ENCODE measurements around the gene CAPN6.

CAPN6 gene

GRCh38 chrX:111270339-111270738 lies at the start of gene CAPN6:
CAPN6 (minus strand) TSS chrX:111270483; CDS start chrX:111263936, 6,547 bp downstream.
- no peak within 1 kb of the TSS for H3K4me3 ChIP-seq (ENCODE audit: low read length)
- no peak for TF ChIP-seq ZNF274 (IDR thresholded peaks at IDR 0.05; ENCODE audit: low read depth, low read length)

GRCh38 chrX:111319451-111319850 lies 49.2 kb upstream of the CAPN6 start:
- no peak overlapping the region for H3K4me3 ChIP-seq (ENCODE audit: low read length)
- TF ChIP-seq ZNF274 (IDR thresholded peaks at IDR 0.05; ENCODE audit: low read depth, low read length), result no peak

GRCh38 chrX:111318901-111319300 lies 48.6 kb upstream of the CAPN6 start:
- H3K4me3 ChIP-seq (ENCODE audit: low read length), result no peak overlapping the region
- no peak for TF ChIP-seq ZNF274 (IDR thresholded peaks at IDR 0.05; ENCODE audit: low read depth, low read length)

- H3K4me3 ChIP-seq (ENCODE audit: low read length), result no peak overlapping the region
- TF ChIP-seq ZNF274 (IDR thresholded peaks at IDR 0.05; ENCODE audit: low read depth, low read length), result no peak
These were observed 38.8 kb upstream of the CAPN6 start for GRCh38 chrX:111309083-111309482.

- H3K4me3 ChIP-seq (ENCODE audit: low read length), result no peak overlapping the region
- no peak for TF ChIP-seq ZNF274 (IDR thresholded peaks at IDR 0.05; ENCODE audit: low read depth, low read length)
These were observed 37.8 kb upstream of the CAPN6 start for GRCh38 chrX:111308039-111308438.

GRCh38 chrX:111302284-111302683 lies 32.0 kb upstream of the CAPN6 start:
- TF ChIP-seq ZNF274 (IDR thresholded peaks at IDR 0.05; ENCODE audit: low read depth, low read length), result no peak
- H3K4me3 ChIP-seq (ENCODE audit: low read length), result no peak overlapping the region

- TF ChIP-seq ZNF274 (IDR thresholded peaks at IDR 0.05; ENCODE audit: low read depth, low read length), result no peak
- no peak overlapping the region for H3K4me3 ChIP-seq (ENCODE audit: low read length)
These were observed 18.6 kb upstream of the CAPN6 start for GRCh38 chrX:111288841-111289240.

GRCh38 chrX:111284631-111285293 lies 14.5 kb upstream of the CAPN6 start:
- no peak for TF ChIP-seq ZNF274 (IDR thresholded peaks at IDR 0.05; ENCODE audit: low read depth, low read length)
- no peak overlapping the region for H3K4me3 ChIP-seq (ENCODE audit: low read length)

GRCh38 chrX:111283446-111283845 lies 13.2 kb upstream of the CAPN6 start:
- no peak for TF ChIP-seq ZNF274 (IDR thresholded peaks at IDR 0.05; ENCODE audit: low read depth, low read length)
- H3K4me3 ChIP-seq (ENCODE audit: low read length), result no peak overlapping the region

GRCh38 chrX:111282991-111283390 lies 12.7 kb upstream of the CAPN6 start:
- no peak overlapping the region for H3K4me3 ChIP-seq (ENCODE audit: low read length)
- no peak for TF ChIP-seq ZNF274 (IDR thresholded peaks at IDR 0.05; ENCODE audit: low read depth, low read length)

- no peak overlapping the region for H3K4me3 ChIP-seq (ENCODE audit: low read length)
- no peak for TF ChIP-seq ZNF274 (IDR thresholded peaks at IDR 0.05; ENCODE audit: low read depth, low read length)
These were observed 11.9 kb upstream of the CAPN6 start for GRCh38 chrX:111282139-111282538.

- H3K4me3 ChIP-seq (ENCODE audit: low read length), result no peak overlapping the region
- TF ChIP-seq ZNF274 (IDR thresholded peaks at IDR 0.05; ENCODE audit: low read depth, low read length), result no peak
These were observed 1.8 kb downstream of the CAPN6 start for GRCh38 chrX:111268506-111268905.

- no peak for TF ChIP-seq ZNF274 (IDR thresholded peaks at IDR 0.05; ENCODE audit: low read depth, low read length)
- H3K4me3 ChIP-seq (ENCODE audit: low read length), result no peak overlapping the region
These were observed 4.8 kb downstream of the CAPN6 start for GRCh38 chrX:111265486-111265885.

- TF ChIP-seq ZNF274 (IDR thresholded peaks at IDR 0.05; ENCODE audit: low read depth, low read length), result no peak
These were observed 5.9 kb downstream of the CAPN6 start for GRCh38 chrX:111264385-111264784.

GRCh38 chrX:111262086-111262485 lies 8.2 kb downstream of the CAPN6 start:
- H3K4me3 ChIP-seq (ENCODE audit: low read length), result no peak overlapping the region
- TF ChIP-seq ZNF274 (IDR thresholded peaks at IDR 0.05; ENCODE audit: low read depth, low read length), result no peak

More at GRCh38 chrX:111264385-111264784, 5.9 kb downstream of the CAPN6 start:
- no peak overlapping the region for H3K4me3 ChIP-seq (ENCODE audit: low read length)

- TF ChIP-seq ZNF274 (IDR thresholded peaks at IDR 0.05; ENCODE audit: low read depth, low read length), result no peak
These were observed 9.8 kb downstream of the CAPN6 start for GRCh38 chrX:111260451-111260850.

More at GRCh38 chrX:111260451-111260850, 9.8 kb downstream of the CAPN6 start:
- no peak overlapping the region for H3K4me3 ChIP-seq (ENCODE audit: low read length)

Data from GM08714 (cell line).